Measurements from ENCODE around the gene TNRC6B.

Gene TNRC6B

DNA sequence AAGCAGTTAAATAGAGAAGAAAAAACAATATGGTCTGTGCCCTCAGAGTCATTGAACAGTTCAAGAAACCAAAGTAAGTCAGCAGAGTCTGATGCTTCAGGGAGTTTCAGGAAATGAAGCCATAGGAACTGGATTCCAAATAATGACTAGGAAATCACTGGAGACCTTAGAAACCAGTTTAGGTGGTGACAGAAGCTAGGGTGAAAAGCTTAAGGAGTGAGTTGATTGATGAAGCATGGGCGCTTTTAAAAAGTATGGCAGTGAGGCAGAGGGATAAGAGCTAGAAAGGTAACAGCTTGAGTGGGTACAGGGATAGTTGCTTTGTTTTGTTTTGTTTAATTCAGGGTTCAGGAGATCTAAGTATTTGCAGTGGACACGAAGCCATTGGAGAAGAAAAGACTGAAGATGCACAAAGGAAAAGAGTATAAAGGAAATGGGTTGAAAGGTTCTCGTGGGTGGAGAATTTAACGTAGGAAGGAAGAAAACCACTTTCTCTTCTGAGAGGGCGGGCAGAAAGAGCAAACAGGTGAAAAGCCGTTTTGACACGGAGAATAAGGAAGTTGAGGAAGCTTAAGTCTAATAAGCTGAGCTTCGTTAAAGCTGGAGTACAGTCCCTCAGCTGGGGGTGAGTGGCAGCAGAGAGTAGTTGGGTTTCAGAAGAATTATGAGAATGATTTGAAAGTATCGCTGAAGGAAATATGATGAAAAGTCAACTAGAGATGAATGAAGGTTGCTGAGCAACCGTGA lies 207.5 kb downstream of the TNRC6B start:
- H3K4me3 ChIP-seq (ENCODE audit: low read length): no peak overlapping the region
- TF ChIP-seq, protein P1, sequence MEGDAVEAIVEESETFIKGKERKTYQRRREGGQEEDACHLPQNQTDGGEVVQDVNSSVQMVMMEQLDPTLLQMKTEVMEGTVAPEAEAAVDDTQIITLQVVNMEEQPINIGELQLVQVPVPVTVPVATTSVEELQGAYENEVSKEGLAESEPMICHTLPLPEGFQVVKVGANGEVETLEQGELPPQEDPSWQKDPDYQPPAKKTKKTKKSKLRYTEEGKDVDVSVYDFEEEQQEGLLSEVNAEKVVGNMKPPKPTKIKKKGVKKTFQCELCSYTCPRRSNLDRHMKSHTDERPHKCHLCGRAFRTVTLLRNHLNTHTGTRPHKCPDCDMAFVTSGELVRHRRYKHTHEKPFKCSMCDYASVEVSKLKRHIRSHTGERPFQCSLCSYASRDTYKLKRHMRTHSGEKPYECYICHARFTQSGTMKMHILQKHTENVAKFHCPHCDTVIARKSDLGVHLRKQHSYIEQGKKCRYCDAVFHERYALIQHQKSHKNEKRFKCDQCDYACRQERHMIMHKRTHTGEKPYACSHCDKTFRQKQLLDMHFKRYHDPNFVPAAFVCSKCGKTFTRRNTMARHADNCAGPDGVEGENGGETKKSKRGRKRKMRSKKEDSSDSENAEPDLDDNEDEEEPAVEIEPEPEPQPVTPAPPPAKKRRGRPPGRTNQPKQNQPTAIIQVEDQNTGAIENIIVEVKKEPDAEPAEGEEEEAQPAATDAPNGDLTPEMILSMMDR (conservative IDR thresholded peaks at IDR 0.05; ENCODE audit: low read length): no peak
- DNase-seq (ENCODE audit: low read depth): no peak
